Endodermal cell (in vitro differentiated cells): ENCODE measurements around the gene AMBN. TPM values are rescaled to one million over a fixed set of nuclear protein-coding genes. Genes with fewer than 3 reads are reported as not detected.
A peak's percentile ranks its signal among the peaks of the same experiment; 100 is the strongest.

Experiments used
- DNase-seq: peaks from one replicate; pipeline ENCODE4 v3.0.0-alpha.2; 2017
- H3K27ac ChIP-seq: 2 replicates; pipeline ENCODE4 v1.5.1; 2013; ENCODE audit warnings: mild to moderate bottlenecking, low read depth, low read length, moderate library complexity
- H3K27me3 ChIP-seq: 2 replicates; pipeline ENCODE4 v1.6.1; 2013; ENCODE audit warnings: mild to moderate bottlenecking, low read length, moderate library complexity; ENCODE audit not compliant: insufficient read depth, control insufficient read depth, poor library complexity, severe bottlenecking
- H3K36me3 ChIP-seq: 2 replicates; pipeline ENCODE4 v1.7.0; 2013; ENCODE audit warnings: mild to moderate bottlenecking, low read length, moderate library complexity; ENCODE audit not compliant: control insufficient read depth, insufficient read depth
- H3K4me1 ChIP-seq: one replicate; pipeline ENCODE4 v1.7.0; 2013; ENCODE audit warnings: low read length; ENCODE audit not compliant: control insufficient read depth, insufficient read depth
- H3K4me3 ChIP-seq: 2 replicates; pipeline ENCODE4 v1.5.1; 2013; ENCODE audit warnings: mild to moderate bottlenecking, low read length, moderate library complexity
- H3K9ac ChIP-seq: 2 replicates; pipeline ENCODE4 v1.6.1; 2013; ENCODE audit warnings: mild to moderate bottlenecking, low read length, moderate library complexity; ENCODE audit not compliant: poor library complexity, severe bottlenecking; ENCODE audit errors: extremely low read depth
- H3K9me3 ChIP-seq: 2 replicates; pipeline ENCODE4 v1.6.1; 2013; ENCODE audit warnings: mild to moderate bottlenecking, low read length, moderate library complexity; ENCODE audit not compliant: control insufficient read depth
- H3K27ac Mint-ChIP-seq: 2 replicates; pipeline ENCODE4 v1.8.0; 2020; ENCODE audit warnings: mixed read lengths
- H3K27me3 Mint-ChIP-seq: 2 replicates; pipeline ENCODE4 v1.8.0; 2021; ENCODE audit warnings: mild to moderate bottlenecking, mixed read lengths; ENCODE audit not compliant: insufficient read depth
- H3K36me3 Mint-ChIP-seq: 2 replicates; pipeline ENCODE4 v1.8.0; 2020; ENCODE audit warnings: low read depth, mixed read lengths
- H3K4me1 Mint-ChIP-seq: 2 replicates; pipeline ENCODE4 v1.8.0; 2020; ENCODE audit warnings: mixed read lengths
- H3K4me3 Mint-ChIP-seq: 2 replicates; pipeline ENCODE4 v1.8.0; 2020; ENCODE audit warnings: mild to moderate bottlenecking, moderate library complexity, mixed read lengths
- H3K9me3 Mint-ChIP-seq: 2 replicates; pipeline ENCODE4 v1.8.0; 2020; ENCODE audit warnings: mild to moderate bottlenecking, mixed read lengths
- WGBS, 2 experiments: methylation state at CpG; one replicate each; pipeline versions ENCODE4 v1.1.5 to v1.1.7; 2013; ENCODE audit warnings: missing lambda C conversion rate in 2 of 2, mixed read lengths in 1 of 2; ENCODE audit not compliant: insufficient coverage in 1 of 2, insufficient read length in 1 of 2; 5-methylcytosine and 5-hydroxymethylcytosine counted together
- total RNA-seq, 2 donors: library from RNA; stranded (reverse); fragmentation: NEBNext Ultra II Directional in 1 of 2; extraction: Animal tissue kit (Norgen Biotek cat#: 25700) in 1 of 2; gene quantifications; 2 replicates in 1 of 2; 3 replicates in 1 of 2; pipeline ENCODE4 v1.2.1, GENCODE V29; 2021
- TF ChIP-seq, protein P1 (sequence below): fragments of 200-600 bp; sonication (generic); conservative IDR thresholded peaks from 2 replicates; pipeline ENCODE4 v1.5.0; 2021; ENCODE audit warnings: antibody characterized with exemption, mild to moderate bottlenecking

The AMBN gene
- total RNA-seq, 2 donors from 2014 or later, result not detected

DNA sequence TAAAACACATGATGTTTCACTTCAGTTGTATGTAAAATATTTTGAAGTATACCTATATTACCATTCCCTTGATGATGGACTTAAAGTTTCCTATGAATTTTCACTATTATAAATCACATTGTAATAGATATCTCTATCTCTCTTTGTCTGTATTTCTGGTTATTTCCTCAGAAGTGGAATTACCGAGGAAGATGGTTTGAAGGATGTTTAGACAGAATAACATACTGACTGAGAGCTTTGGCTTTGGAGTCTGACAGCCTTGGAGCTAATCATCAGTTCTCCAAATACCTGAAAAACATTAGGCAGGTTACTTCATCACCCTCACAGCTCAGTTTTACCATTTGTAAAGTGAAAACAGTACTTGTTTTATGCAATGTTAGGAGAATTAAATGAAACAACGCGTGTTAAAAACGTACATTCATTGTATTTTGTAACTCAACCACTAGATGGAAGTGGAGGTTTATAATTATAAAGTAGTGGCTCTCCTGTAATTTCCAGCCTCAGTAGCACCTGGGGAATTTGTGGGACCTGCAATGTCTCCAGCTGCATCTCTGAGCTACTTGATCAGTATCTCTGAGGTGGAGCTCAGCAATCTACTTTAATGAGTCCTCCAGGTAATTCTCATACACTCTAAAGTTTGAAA, 59.9 kb downstream of the AMBN start:
- Histone ChIP-seq H3K9ac (no peak overlapping the region), H3K36me3 (no peaks in the 10 kb centered on the region), H3K27me3 (no peaks in the 10 kb centered on the region), H3K9me3 (no peaks in the 10 kb centered on the region), H3K4me3 (no peak overlapping the region), H3K4me1 (no peaks in the 10 kb centered on the region), H3K27ac (no peak overlapping the region)
- WGBS, 2 experiments, result 52% methylated on average over 4 of the region's 4 CpGs; no CpG with 5 or more reads in 1 of the 2 experiments
- no peaks in the 10 kb centered on the region for H3K4me1 Mint-ChIP-seq
- no peaks in the 10 kb centered on the region for H3K27me3 Mint-ChIP-seq
- H3K36me3 Mint-ChIP-seq, result no peaks in the 10 kb centered on the region
- no peaks in the 10 kb centered on the region for H3K9me3 Mint-ChIP-seq
- no peak overlapping the region for H3K27ac Mint-ChIP-seq
- peak; percentile 51 for DNase-seq
- TF ChIP-seq, protein P1, sequence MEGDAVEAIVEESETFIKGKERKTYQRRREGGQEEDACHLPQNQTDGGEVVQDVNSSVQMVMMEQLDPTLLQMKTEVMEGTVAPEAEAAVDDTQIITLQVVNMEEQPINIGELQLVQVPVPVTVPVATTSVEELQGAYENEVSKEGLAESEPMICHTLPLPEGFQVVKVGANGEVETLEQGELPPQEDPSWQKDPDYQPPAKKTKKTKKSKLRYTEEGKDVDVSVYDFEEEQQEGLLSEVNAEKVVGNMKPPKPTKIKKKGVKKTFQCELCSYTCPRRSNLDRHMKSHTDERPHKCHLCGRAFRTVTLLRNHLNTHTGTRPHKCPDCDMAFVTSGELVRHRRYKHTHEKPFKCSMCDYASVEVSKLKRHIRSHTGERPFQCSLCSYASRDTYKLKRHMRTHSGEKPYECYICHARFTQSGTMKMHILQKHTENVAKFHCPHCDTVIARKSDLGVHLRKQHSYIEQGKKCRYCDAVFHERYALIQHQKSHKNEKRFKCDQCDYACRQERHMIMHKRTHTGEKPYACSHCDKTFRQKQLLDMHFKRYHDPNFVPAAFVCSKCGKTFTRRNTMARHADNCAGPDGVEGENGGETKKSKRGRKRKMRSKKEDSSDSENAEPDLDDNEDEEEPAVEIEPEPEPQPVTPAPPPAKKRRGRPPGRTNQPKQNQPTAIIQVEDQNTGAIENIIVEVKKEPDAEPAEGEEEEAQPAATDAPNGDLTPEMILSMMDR, result peak; percentile 75
- H3K4me3 Mint-ChIP-seq, result no peak overlapping the region

DNA sequence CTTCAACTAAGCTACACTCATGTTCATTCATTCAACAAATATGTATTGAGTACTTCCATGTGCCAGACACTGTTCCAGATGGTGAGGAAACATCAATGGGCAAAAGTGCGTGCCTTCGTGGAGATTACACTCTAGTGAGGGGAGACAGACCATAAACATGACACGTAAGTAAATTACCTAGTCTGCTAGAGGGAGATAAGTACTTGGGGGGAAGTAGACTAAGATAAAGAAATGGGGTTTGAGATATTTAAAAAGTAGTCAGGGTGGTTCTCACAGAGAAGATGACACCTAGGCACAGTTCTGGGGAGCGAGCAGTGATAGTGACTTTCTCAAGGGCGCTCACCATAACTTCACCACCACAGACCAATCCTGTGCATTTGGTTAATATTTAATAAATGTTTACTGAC, 62.6 kb downstream of the AMBN start:
- Histone ChIP-seq H3K4me3 (no peak overlapping the region), H3K9me3 (no peaks in the 10 kb centered on the region), H3K27me3 (no peaks in the 10 kb centered on the region), H3K9ac (no peak overlapping the region), H3K27ac (no peak overlapping the region), H3K36me3 (no peaks in the 10 kb centered on the region), H3K4me1 (no peaks in the 10 kb centered on the region)
- Mint-ChIP-seq H3K4me3 (no peak overlapping the region), H3K36me3 (no peaks in the 10 kb centered on the region), H3K27ac (no peak overlapping the region), H3K9me3 (no peaks in the 10 kb centered on the region), H3K4me1 (no peaks in the 10 kb centered on the region), H3K27me3 (no peaks in the 10 kb centered on the region)
- WGBS, 2 experiments, result 89 to 93% methylated on average over 2 to 4 of the region's 5 CpGs
- TF ChIP-seq, protein P1, result no peak
- DNase-seq, result no peak

Other genes with a start within 250 kb of the AMBN start
- gene SMR3A, start 231.5 kb upstream of the AMBN start, total RNA-seq, result not detected
- gene SMR3B, start 209.1 kb upstream of the AMBN start, total RNA-seq, result not detected
- gene OPRPN, start 194.3 kb upstream of the AMBN start, total RNA-seq, result not detected
- gene MUC7, start 120.1 kb upstream of the AMBN start, total RNA-seq, result not detected
- not detected for gene AMTN, start 73.7 kb upstream of the AMBN start, total RNA-seq
- gene ENAM, start 36.5 kb downstream of the AMBN start, total RNA-seq, result not detected
- gene JCHAIN, start 74.3 kb downstream of the AMBN start, total RNA-seq, result not detected
- gene UTP3, start 96.3 kb downstream of the AMBN start, total RNA-seq, result 10 to 100 TPM; 36.0 to 37.8 TPM
- gene RUFY3, start 129.7 kb downstream of the AMBN start, total RNA-seq, result 10 to 100 TPM; 75.1 to 91.2 TPM
- 100 to 1,000 TPM; 108 to 123 TPM for gene GRSF1, start 247.6 kb downstream of the AMBN start, total RNA-seq